ENCODE data around the gene IDUA.

IDUA gene

GRCh38 chr4:955931-956381 lies 30.9 kb upstream of the IDUA start:
- FAIRE-seq (no peak), DNase-seq (ENCODE audit: insufficient read length, low spot score) (no peak)
- no peak for TF ChIP-seq POU2F2 (IDR thresholded peaks at IDR 0.05; ENCODE audit: low read depth, low read length)
- no peak for TF ChIP-seq SPI1 (IDR thresholded peaks at IDR 0.05; ENCODE audit: low read depth, low read length)
- no peak for TF ChIP-seq POLR2AphosphoS5 (IDR thresholded peaks at IDR 0.05; ENCODE audit: low read depth, low read length)
- TF ChIP-seq TAF1 (IDR thresholded peaks at IDR 0.05; ENCODE audit: low read depth, low read length), result no peak
- no peak for TF ChIP-seq POLR2A (IDR thresholded peaks at IDR 0.05; ENCODE audit: low read depth, low read length)
- TF ChIP-seq PAX5 (IDR thresholded peaks at IDR 0.05; ENCODE audit: insufficient read depth, low read length, severe bottlenecking), result no peak

GRCh38 chr4:956531-957230 lies 30.2 kb upstream of the IDUA start:
- no peak for FAIRE-seq
- no peak for DNase-seq (ENCODE audit: insufficient read length, low spot score)
- no peak for TF ChIP-seq TAF1 (IDR thresholded peaks at IDR 0.05; ENCODE audit: low read depth, low read length)
- TF ChIP-seq POLR2AphosphoS5 (IDR thresholded peaks at IDR 0.05; ENCODE audit: low read depth, low read length), result no peak
- TF ChIP-seq POLR2A (IDR thresholded peaks at IDR 0.05; ENCODE audit: low read depth, low read length), result no peak
- TF ChIP-seq POU2F2 (IDR thresholded peaks at IDR 0.05; ENCODE audit: low read depth, low read length), result no peak
- no peak for TF ChIP-seq SPI1 (IDR thresholded peaks at IDR 0.05; ENCODE audit: low read depth, low read length)
- no peak for TF ChIP-seq PAX5 (IDR thresholded peaks at IDR 0.05; ENCODE audit: insufficient read depth, low read length, severe bottlenecking)

- FAIRE-seq, result no peak
- no peak for DNase-seq (ENCODE audit: insufficient read length, low spot score)
- no peak for TF ChIP-seq POU2F2 (IDR thresholded peaks at IDR 0.05; ENCODE audit: low read depth, low read length)
- no peak for TF ChIP-seq SPI1 (IDR thresholded peaks at IDR 0.05; ENCODE audit: low read depth, low read length)
- no peak for TF ChIP-seq POLR2AphosphoS5 (IDR thresholded peaks at IDR 0.05; ENCODE audit: low read depth, low read length)
- no peak for TF ChIP-seq PAX5 (IDR thresholded peaks at IDR 0.05; ENCODE audit: insufficient read depth, low read length, severe bottlenecking)
- TF ChIP-seq TAF1 (IDR thresholded peaks at IDR 0.05; ENCODE audit: low read depth, low read length), result no peak
- TF ChIP-seq POLR2A (IDR thresholded peaks at IDR 0.05; ENCODE audit: low read depth, low read length), result no peak
Measured at GRCh38 chr4:957231-957580, 29.6 kb upstream of the IDUA start.

- no peak for TF ChIP-seq POU2F2 (IDR thresholded peaks at IDR 0.05; ENCODE audit: low read depth, low read length)
- TF ChIP-seq TAF1 (IDR thresholded peaks at IDR 0.05; ENCODE audit: low read depth, low read length), result no peak
- no peak for TF ChIP-seq POLR2A (IDR thresholded peaks at IDR 0.05; ENCODE audit: low read depth, low read length)
- TF ChIP-seq SPI1 (IDR thresholded peaks at IDR 0.05; ENCODE audit: low read depth, low read length), result no peak
- DNase-seq (ENCODE audit: insufficient read length, low spot score) (no peak), FAIRE-seq (no peak)
Measured at GRCh38 chr4:957581-958313, 29.1 kb upstream of the IDUA start.

GRCh38 chr4:958314-958665 lies 28.6 kb upstream of the IDUA start:
- no peak for TF ChIP-seq PAX5 (IDR thresholded peaks at IDR 0.05; ENCODE audit: insufficient read depth, low read length, severe bottlenecking)
- TF ChIP-seq POU2F2 (IDR thresholded peaks at IDR 0.05; ENCODE audit: low read depth, low read length), result no peak
- TF ChIP-seq TAF1 (IDR thresholded peaks at IDR 0.05; ENCODE audit: low read depth, low read length), result no peak
- no peak for TF ChIP-seq SPI1 (IDR thresholded peaks at IDR 0.05; ENCODE audit: low read depth, low read length)
- TF ChIP-seq POLR2A (IDR thresholded peaks at IDR 0.05; ENCODE audit: low read depth, low read length), result no peak
- TF ChIP-seq POLR2AphosphoS5 (IDR thresholded peaks at IDR 0.05; ENCODE audit: low read depth, low read length), result no peak
- FAIRE-seq (no peak), DNase-seq (ENCODE audit: insufficient read length, low spot score) (no peak)

- DNase-seq (ENCODE audit: insufficient read length, low spot score) (no peak), FAIRE-seq (no peak)
- TF ChIP-seq POLR2AphosphoS5 (IDR thresholded peaks at IDR 0.05; ENCODE audit: low read depth, low read length) (no peak), TAF1 (IDR thresholded peaks at IDR 0.05; ENCODE audit: low read depth, low read length) (no peak), SPI1 (IDR thresholded peaks at IDR 0.05; ENCODE audit: low read depth, low read length) (no peak), POLR2A (IDR thresholded peaks at IDR 0.05; ENCODE audit: low read depth, low read length) (no peak), POU2F2 (IDR thresholded peaks at IDR 0.05; ENCODE audit: low read depth, low read length) (no peak)
Measured at GRCh38 chr4:958696-959337, 28.0 kb upstream of the IDUA start.

GRCh38 chr4:959338-960139 lies 27.3 kb upstream of the IDUA start:
- FAIRE-seq (no peak), DNase-seq (ENCODE audit: insufficient read length, low spot score) (no peak)
- TF ChIP-seq POLR2AphosphoS5 (IDR thresholded peaks at IDR 0.05; ENCODE audit: low read depth, low read length) (no peak), POU2F2 (IDR thresholded peaks at IDR 0.05; ENCODE audit: low read depth, low read length) (no peak), PAX5 (IDR thresholded peaks at IDR 0.05; ENCODE audit: insufficient read depth, low read length, severe bottlenecking) (no peak), SPI1 (IDR thresholded peaks at IDR 0.05; ENCODE audit: low read depth, low read length) (no peak), TAF1 (IDR thresholded peaks at IDR 0.05; ENCODE audit: low read depth, low read length) (no peak), POLR2A (IDR thresholded peaks at IDR 0.05; ENCODE audit: low read depth, low read length) (no peak)

- DNase-seq (ENCODE audit: insufficient read length, low spot score) (no peak), FAIRE-seq (no peak)
- no peak for TF ChIP-seq PAX5 (IDR thresholded peaks at IDR 0.05; ENCODE audit: insufficient read depth, low read length, severe bottlenecking)
- no peak for TF ChIP-seq TAF1 (IDR thresholded peaks at IDR 0.05; ENCODE audit: low read depth, low read length)
- no peak for TF ChIP-seq POLR2A (IDR thresholded peaks at IDR 0.05; ENCODE audit: low read depth, low read length)
- TF ChIP-seq SPI1 (IDR thresholded peaks at IDR 0.05; ENCODE audit: low read depth, low read length), result no peak
- TF ChIP-seq POU2F2 (IDR thresholded peaks at IDR 0.05; ENCODE audit: low read depth, low read length), result no peak
- no peak for TF ChIP-seq POLR2AphosphoS5 (IDR thresholded peaks at IDR 0.05; ENCODE audit: low read depth, low read length)
Measured at GRCh38 chr4:960140-960635, 26.7 kb upstream of the IDUA start.

Measured in GM12891 (cell line).